ENCODE results near the gene TMEM53. TPM values are rescaled to one million over a fixed set of nuclear protein-coding genes. Genes with fewer than 3 reads are reported as not detected.

TMEM53 gene
- total and polyA plus RNA-seq, 2 of the 8 experiments (the other 6 are each of a cell fraction or from before 2014, with no cell fraction given) = 6.7 to 27.9 TPM

DNA sequence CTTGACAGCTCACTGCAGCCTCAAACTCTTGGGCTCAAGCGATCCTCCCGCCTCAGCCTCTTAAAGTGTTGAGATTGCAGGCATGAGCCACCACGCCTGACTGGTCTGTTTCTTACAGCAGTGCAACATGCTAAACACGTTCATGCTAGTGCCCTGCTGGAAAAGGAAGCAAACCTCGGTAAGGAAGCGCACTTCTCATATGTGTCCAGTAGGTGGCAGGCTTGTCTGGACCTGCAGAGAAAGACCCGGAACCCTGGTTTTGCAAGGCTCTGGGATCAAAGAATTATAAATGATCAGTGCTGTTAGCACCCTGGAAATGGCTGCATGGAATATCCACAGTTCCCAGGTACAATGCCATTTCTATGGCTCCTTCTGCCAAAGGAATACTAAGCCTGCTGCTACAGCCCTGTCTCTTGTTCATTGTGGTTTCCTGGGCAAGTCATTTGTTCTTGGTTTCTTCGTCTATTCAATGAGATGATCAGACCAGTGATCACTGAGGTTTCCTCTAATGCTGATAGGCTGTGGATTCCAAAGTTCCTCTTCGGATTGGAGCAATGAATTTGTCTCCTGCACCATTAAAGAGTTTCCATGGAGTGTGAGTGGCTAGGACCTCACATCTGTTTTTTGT lies 40.8 kb upstream of the TMEM53 start:
- H2BK120ac ChIP-seq (replicated peaks; ENCODE audit: low read depth, low read length) = no peak overlapping the region
- H4K5ac ChIP-seq (ENCODE audit: insufficient read length, low read depth, low read length) = no peak overlapping the region
- WGBS, 2 experiments (ENCODE audit: extremely low coverage in 1 of 2, insufficient coverage in 1 of 2, insufficient read length in 1 of 2, insufficient replicate concordance in 2 of 2, low coverage in 1 of 2, low lambda C conversion rate in 2 of 2, missing lambda C conversion rate in 1 of 2) = 29% methylated on average over 9 of the region's 9 CpGs; no CpG with 5 or more reads in 1 of the 2 experiments
- H3K23ac ChIP-seq (ENCODE audit: insufficient read length) = no peak overlapping the region
- H2BK5ac ChIP-seq (ENCODE audit: low read depth, low read length) = no peak overlapping the region
- H3K9ac ChIP-seq (replicated peaks in 1 of 4; ENCODE audit: extremely low read depth in 1 of 4, low read depth in 3 of 4, low read length in 3 of 4) = no peak overlapping the region
- ChIA-PET POLR2A (ENCODE audit: partially characterized antibody) (interaction anchor here (0.6 to 22.5 kb wide), 2 partner anchors 65 to 93 kb away, joined by 3 to 428 read pairs; partner anchors contain the start of genes BEST4, BTBD19 and RPS8), CTCF (ENCODE audit: partially characterized antibody) (interaction anchor here (0.6 to 10.2 kb wide), 16 partner anchors 8 to 854 kb away, joined by 3 to 107 read pairs (median 4); partner anchors contain the start of genes ARMH1, RNU5D-1 and TMEM53)
- H4K20me1 ChIP-seq (replicated peaks in 1 of 2; ENCODE audit: control insufficient read depth in 1 of 2, insufficient read depth in 2 of 2, low read length in 2 of 2) = no peaks in the 10 kb centered on the region
- H4K8ac ChIP-seq (ENCODE audit: extremely low read depth, insufficient read depth, low read length) = no peak overlapping the region
- H3K4ac ChIP-seq (replicated peaks; ENCODE audit: insufficient read length, low read depth, low read length) = no peak overlapping the region
- H3K14ac ChIP-seq (ENCODE audit: insufficient read length) = no peak overlapping the region
- no peak overlapping the region for H2BK20ac ChIP-seq (ENCODE audit: low read length)
- no peaks in the 10 kb centered on the region for H3K36me3 ChIP-seq (ENCODE audit: control insufficient read depth in 2 of 4, insufficient read depth in 4 of 4, low read length in 3 of 4)
- H3K79me1 ChIP-seq (ENCODE audit: low read depth, low read length) = no peaks in the 10 kb centered on the region
- H3K23me2 ChIP-seq (ENCODE audit: low read depth, low read length) = no peaks in the 10 kb centered on the region
- no peak overlapping the region for H3K27ac ChIP-seq (ENCODE audit: low read depth, low read length)
- TF ChIP-seq CBX5 (IDR thresholded peaks at IDR 0.05; ENCODE audit: low read depth, low read length) (no peak), ZNF274 (IDR thresholded peaks at IDR 0.05; ENCODE audit: borderline replicate concordance, extremely low read depth, low read length) (no peak), KDM4A (IDR thresholded peaks at IDR 0.05; ENCODE audit: low read depth, low read length, severe bottlenecking) (no peak), NANOG (IDR thresholded peaks at IDR 0.05; ENCODE audit: insufficient read depth, low read depth, low read length, poor library complexity, severe bottlenecking) (no peak), RAD21 (IDR thresholded peaks at IDR 0.05 in 1 of 2, conservative IDR thresholded peaks at IDR 0.05 in 1 of 2; ENCODE audit: low read depth in 2 of 2, low read length in 2 of 2) (peak; percentile 69 to 79)
- TF ChIP-seq, protein P1, sequence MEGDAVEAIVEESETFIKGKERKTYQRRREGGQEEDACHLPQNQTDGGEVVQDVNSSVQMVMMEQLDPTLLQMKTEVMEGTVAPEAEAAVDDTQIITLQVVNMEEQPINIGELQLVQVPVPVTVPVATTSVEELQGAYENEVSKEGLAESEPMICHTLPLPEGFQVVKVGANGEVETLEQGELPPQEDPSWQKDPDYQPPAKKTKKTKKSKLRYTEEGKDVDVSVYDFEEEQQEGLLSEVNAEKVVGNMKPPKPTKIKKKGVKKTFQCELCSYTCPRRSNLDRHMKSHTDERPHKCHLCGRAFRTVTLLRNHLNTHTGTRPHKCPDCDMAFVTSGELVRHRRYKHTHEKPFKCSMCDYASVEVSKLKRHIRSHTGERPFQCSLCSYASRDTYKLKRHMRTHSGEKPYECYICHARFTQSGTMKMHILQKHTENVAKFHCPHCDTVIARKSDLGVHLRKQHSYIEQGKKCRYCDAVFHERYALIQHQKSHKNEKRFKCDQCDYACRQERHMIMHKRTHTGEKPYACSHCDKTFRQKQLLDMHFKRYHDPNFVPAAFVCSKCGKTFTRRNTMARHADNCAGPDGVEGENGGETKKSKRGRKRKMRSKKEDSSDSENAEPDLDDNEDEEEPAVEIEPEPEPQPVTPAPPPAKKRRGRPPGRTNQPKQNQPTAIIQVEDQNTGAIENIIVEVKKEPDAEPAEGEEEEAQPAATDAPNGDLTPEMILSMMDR (IDR thresholded peaks at IDR 0.05; ENCODE audit: control extremely low read depth in 1 of 3, insufficient read depth in 1 of 3, low read depth in 1 of 3, low read length in 3 of 3) = peak; percentile 81 to 97 (median 81)
- no peaks in the 10 kb centered on the region for H3K9me3 ChIP-seq (ENCODE audit: insufficient read depth in 2 of 2, low read depth in 1 of 2, low read length in 1 of 2)
- H2AK5ac ChIP-seq (ENCODE audit: low read depth, low read length) = no peak overlapping the region
- DNase-seq (ENCODE audit: low read depth in 1 of 2, low spot score in 2 of 2) (peak in 1 of 2 experiments; percentile 82), FAIRE-seq (peak; percentile 93)
- H3K4me2 ChIP-seq (ENCODE audit: insufficient read depth in 1 of 2, low read depth in 2 of 2, low read length in 2 of 2) = no peak overlapping the region
- no peaks in the 10 kb centered on the region for H3K27me3 ChIP-seq (replicated peaks in 1 of 4; ENCODE audit: control insufficient read depth in 3 of 4, extremely low read depth in 1 of 4, insufficient read depth in 3 of 4, low read length in 3 of 4)
- no peak overlapping the region for H3K56ac ChIP-seq (replicated peaks; ENCODE audit: insufficient read length, low read depth, low read length)
- no peaks in the 10 kb centered on the region for H3K4me1 ChIP-seq (replicated peaks in 1 of 4; ENCODE audit: control insufficient read depth in 3 of 4, insufficient read depth in 4 of 4, low read length in 3 of 4)
- no peak overlapping the region for H2BK12ac ChIP-seq (ENCODE audit: low read depth, low read length)
- H3K4me3 ChIP-seq (ENCODE audit: extremely low read depth in 1 of 4, insufficient read depth in 2 of 4, low read depth in 3 of 4, low read length in 4 of 4) = no peak overlapping the region
- no peak overlapping the region for H2BK15ac ChIP-seq (ENCODE audit: low read length)
- H2AFZ ChIP-seq (ENCODE audit: low read length) = peak overlapping the region; percentile 96
- H3K79me2 ChIP-seq (ENCODE audit: control insufficient read depth in 1 of 2, insufficient read depth in 2 of 2, low read length in 2 of 2) = no peaks in the 10 kb centered on the region
- H3K18ac ChIP-seq (ENCODE audit: extremely low read depth, low read length) = no peak overlapping the region
- H4K91ac ChIP-seq (replicated peaks; ENCODE audit: insufficient read length, low read length) = no peak overlapping the region

Data from H1 (cell line).